ENCODE results near the gene HSD17B14. TPM values are rescaled to one million over a fixed set of nuclear protein-coding genes. Genes with fewer than 3 reads are reported as not detected.

Gene HSD17B14
- polyA plus RNA-seq, 1 of the 3 experiments (the other 2 are of a cell fraction) = 29.7 TPM

- no peak for TF ChIP-seq RFX5 (IDR thresholded peaks at IDR 0.05; ENCODE audit: low read length)
- TF ChIP-seq ZBTB33 (IDR thresholded peaks at IDR 0.05; ENCODE audit: borderline replicate concordance, low read depth) = no peak
- no peak for TF ChIP-seq USF2 (IDR thresholded peaks at IDR 0.05; ENCODE audit: borderline replicate concordance, low read depth, low read length)
- TF ChIP-seq RCOR1 (IDR thresholded peaks at IDR 0.05; ENCODE audit: low read length) = no peak
- TF ChIP-seq MXI1 (IDR thresholded peaks at IDR 0.05; ENCODE audit: low read depth, low read length) = no peak
- TF ChIP-seq CTCF (IDR thresholded peaks at IDR 0.05) = no peak
- TF ChIP-seq EZH2phosphoT487 (IDR thresholded peaks at IDR 0.05; ENCODE audit: borderline replicate concordance, low read depth) = no peak
- TF ChIP-seq NRF1 (IDR thresholded peaks at IDR 0.05; ENCODE audit: low read depth, low read length) = no peak
- TF ChIP-seq EP300 (IDR thresholded peaks at IDR 0.05; ENCODE audit: borderline replicate concordance in 1 of 2, low read depth in 1 of 2, low read length in 1 of 2) = no peak
- no peaks in the 10 kb centered on the region for H3K9me2 ChIP-seq
These were observed 9.1 kb upstream of the HSD17B14 start for GRCh38 chr19:48845384-48845783.

GRCh38 chr19:48844472-48844871, 8.2 kb upstream of the HSD17B14 start:
- Histone ChIP-seq H3K4me1 (ENCODE audit: control insufficient read depth in 1 of 2, insufficient read depth in 2 of 2, low read depth in 1 of 2, low read length in 1 of 2) (no peaks in the 10 kb centered on the region), H3K27me3 (ENCODE audit: insufficient read depth) (no peaks in the 10 kb centered on the region), H2AFZ (ENCODE audit: low read depth) (no peak overlapping the region), H3K27ac (ENCODE audit: low read depth in 2 of 2, low read length in 1 of 2) (no peak overlapping the region), H3K4me2 (no peak overlapping the region), H3F3A (replicated peaks; ENCODE audit: insufficient read depth) (peaks cover 3% of the 10 kb centered on the region), H3K9me2 (no peaks in the 10 kb centered on the region), H3K9ac (no peak overlapping the region), H4K20me1 (ENCODE audit: insufficient read depth) (no peaks in the 10 kb centered on the region), H3K36me3 (replicated peaks in 1 of 2; ENCODE audit: control insufficient read depth in 1 of 2, insufficient read depth in 2 of 2, low read length in 1 of 2) (peaks cover 0 to 5% of the 10 kb centered on the region in 2 experiments), H3K9me3 (no peaks in the 10 kb centered on the region), H3K79me2 (ENCODE audit: insufficient read depth) (no peaks in the 10 kb centered on the region), H3K4me3 (ENCODE audit: low read depth in 2 of 2, low read length in 1 of 2) (no peak overlapping the region)
- DNase-seq = peak; percentile 63
- CTCF ChIA-PET = interaction anchor here (1.8 to 15.2 kb wide), 6 partner anchors 8 to 199 kb away, joined by 4 to 457 read pairs (median 31); partner anchors contain the start of genes CA11 and HSD17B14
- WGBS (ENCODE audit: low lambda C conversion rate) = 92% methylated on average over 2 of the region's 2 CpGs
- POLR2A ChIA-PET = no interaction called here
- no peak for TF ChIP-seq RXRA (IDR thresholded peaks at IDR 0.05; ENCODE audit: borderline replicate concordance, low read depth)
- no peak for TF ChIP-seq USF2 (IDR thresholded peaks at IDR 0.05; ENCODE audit: borderline replicate concordance, low read depth, low read length)
- TF ChIP-seq GABPA (IDR thresholded peaks at IDR 0.05; ENCODE audit: low read depth) = no peak
- no peak for TF ChIP-seq EP300 (IDR thresholded peaks at IDR 0.05; ENCODE audit: borderline replicate concordance in 1 of 2, low read depth in 1 of 2, low read length in 1 of 2)
- TF ChIP-seq CTCF (IDR thresholded peaks at IDR 0.05) = peak; percentile 38

More at GRCh38 chr19:48845384-48845783, 9.1 kb upstream of the HSD17B14 start:
- H3K4me1 ChIP-seq (ENCODE audit: control insufficient read depth in 1 of 2, insufficient read depth in 2 of 2, low read depth in 1 of 2, low read length in 1 of 2) = no peaks in the 10 kb centered on the region
- no peak overlapping the region for H3K4me3 ChIP-seq (ENCODE audit: low read depth in 2 of 2, low read length in 1 of 2)
- no peak overlapping the region for H2AFZ ChIP-seq (ENCODE audit: low read depth)
- H3K4me2 ChIP-seq = no peak overlapping the region
- peaks cover 3% of the 10 kb centered on the region for H3F3A ChIP-seq (replicated peaks; ENCODE audit: insufficient read depth)
- DNase-seq = no peak
- CTCF ChIA-PET = interaction anchor here (0.7 to 15.2 kb wide), 7 partner anchors 9 to 380 kb away, joined by 3 to 457 read pairs (median 8); partner anchors contain the start of genes CA11 and HSD17B14
- no peaks in the 10 kb centered on the region for H3K9me3 ChIP-seq
- no peaks in the 10 kb centered on the region for H3K79me2 ChIP-seq (ENCODE audit: insufficient read depth)
- no peak overlapping the region for H3K27ac ChIP-seq (ENCODE audit: low read depth in 2 of 2, low read length in 1 of 2)
- H3K27me3 ChIP-seq (ENCODE audit: insufficient read depth) = no peaks in the 10 kb centered on the region
- H3K9ac ChIP-seq = no peak overlapping the region
- no peaks in the 10 kb centered on the region for H4K20me1 ChIP-seq (ENCODE audit: insufficient read depth)
- POLR2A ChIA-PET = no interaction called here
- WGBS (ENCODE audit: low lambda C conversion rate) = 93% methylated on average over 15 of the region's 15 CpGs
- H3K36me3 ChIP-seq (replicated peaks in 1 of 2; ENCODE audit: control insufficient read depth in 1 of 2, insufficient read depth in 2 of 2, low read length in 1 of 2) = peaks cover 0 to 5% of the 10 kb centered on the region in 2 experiments
